Neural progenitor cell (in vitro differentiated cells): ENCODE measurements around the gene PAFAH1B1.

Experiments used
- EZH2 ChIP-seq: fragments of 200-600 bp; sonication (generic); IDR thresholded peaks from 2 replicates; pipeline ENCODE4 v1.6.1; 2017; ENCODE audit warnings: antibody characterized with exemption, mild to moderate bottlenecking, moderate library complexity
- EZH2phosphoT487 ChIP-seq: fragments of 200-600 bp; sonication (generic); IDR thresholded peaks from 2 replicates; pipeline ENCODE4 v1.6.1; 2017; ENCODE audit warnings: antibody characterized with exemption

- no peak for TF ChIP-seq EZH2
- no peak for TF ChIP-seq EZH2phosphoT487
These were observed 126.4 kb downstream of the PAFAH1B1 start for GRCh38 chr17:2719861-2720260.
